GM12878 (cell line): ENCODE results near the gene ARHGEF10L. TPM values are rescaled to one million over a fixed set of nuclear protein-coding genes. Genes with fewer than 3 reads are reported as not detected.

ENCODE experiments used
- ATAC-seq: fragments of 200-7000 bp; cut with Tn5 transposase; 3 replicates; pipeline ENCODE4 v1.9.1; 2020; ENCODE audit warnings: mild to moderate bottlenecking, moderate library complexity
- BruUV-seq: library from RNA; stranded (reverse); fragments of 400-500 nt; replicated peaks from 2 replicates; lab custom pipeline; 2021; lab: Mats Ljungman, UMichigan
- CTCF ChIA-PET: fragments of 300-600 bp; sonication (Branson Sonifier 250); formaldehyde crosslinking; extraction: SDS; loops from one replicate; lab custom pipeline; 2021; ENCODE audit warnings: inconsistent platforms; lab: Yijun Ruan, JAX
- POLR2A ChIA-PET: fragments of 350-600 bp; formaldehyde crosslinking; extraction: SDS; loops from one replicate; lab custom pipeline; 2021; ENCODE audit warnings: inconsistent platforms; lab: Charles Lee
- RAD21 ChIA-PET: fragments of 300-600 bp; sonication (Branson Sonifier 250); formaldehyde crosslinking; loops from one replicate; lab custom pipeline; 2023; ENCODE audit warnings: antibody characterized with exemption; ENCODE audit not compliant: unreplicated experiment; lab: Charles Lee
- SMC1A ChIA-PET: fragments of 300-600 bp; sonication (Branson Sonifier 250); formaldehyde crosslinking; loops from one replicate; lab custom pipeline; 2023; ENCODE audit not compliant: unreplicated experiment, uncharacterized antibody; lab: Charles Lee
- DNase-seq: peaks from one replicate; pipeline ENCODE4 v3.0.0-alpha.2; 2011; ENCODE audit warnings: low read depth, low spot score
- FAIRE-seq: peaks from 3 replicates; lab custom pipeline; 2011; peaks lifted over from hg19 to GRCh38; lab: Jason Lieb, UNC
- H2AFZ ChIP-seq: 2 replicates; pipeline ENCODE4 v1.6.0; 2011; ENCODE audit warnings: low read depth, low read length, control low read depth; ENCODE audit not compliant: control insufficient read depth
- H3K27ac ChIP-seq: 2 replicates; pipeline ENCODE4 v1.5.1; 2011; ENCODE audit warnings: control low read depth; ENCODE audit not compliant: control insufficient read depth, insufficient read depth
- H3K27me3 ChIP-seq, 2 experiments: replicated peaks in 1 of 2; 2 replicates each; pipeline versions ENCODE4 v1.6.0 to v1.6.1; 2011; ENCODE audit warnings: low read length in 1 of 2; ENCODE audit not compliant: control insufficient read depth in 2 of 2, insufficient read depth in 2 of 2
- H3K36me3 ChIP-seq, 2 experiments: 2 replicates each; pipeline ENCODE4 v1.5.1; 2011; ENCODE audit warnings: low read length in 1 of 2; ENCODE audit not compliant: control insufficient read depth in 2 of 2, insufficient read depth in 2 of 2
- H3K4me1 ChIP-seq: 2 replicates; pipeline ENCODE4 v1.6.1; 2011; ENCODE audit warnings: mild to moderate bottlenecking, low read length, moderate library complexity, mixed read lengths; ENCODE audit not compliant: control insufficient read depth, insufficient read depth
- H3K4me2 ChIP-seq: 2 replicates; pipeline ENCODE4 v1.6.0; 2011; ENCODE audit warnings: control low read depth; ENCODE audit not compliant: control insufficient read depth, insufficient read depth
- H3K4me3 ChIP-seq: fragments of 200-600 bp; sonication (generic); 2 replicates; pipeline ENCODE4 v1.5.1; 2016
- H3K79me2 ChIP-seq: 2 replicates; pipeline ENCODE4 v1.6.0; 2011; ENCODE audit warnings: low read length; ENCODE audit not compliant: control insufficient read depth, insufficient read depth
- H3K9ac ChIP-seq: 2 replicates; pipeline ENCODE4 v1.8.0; 2011; ENCODE audit warnings: low read length, control low read depth, mixed read lengths; ENCODE audit not compliant: control insufficient read depth, insufficient read depth
- H3K9me3 ChIP-seq: replicated peaks from 3 replicates; pipeline ENCODE4 v1.5.1; 2011; ENCODE audit warnings: mild to moderate bottlenecking, low read length; ENCODE audit not compliant: control insufficient read depth, insufficient read depth
- H4K20me1 ChIP-seq: 2 replicates; pipeline ENCODE4 v1.6.0; 2011; ENCODE audit not compliant: control insufficient read depth, insufficient read depth
- LARP7 ChIP-seq: fragments of 450-650 bp; IDR thresholded peaks from 2 replicates; pipeline ENCODE4 v1.6.1; 2017; ENCODE audit warnings: mild to moderate bottlenecking
- MYB ChIP-seq: fragments of 150-350 bp; IDR thresholded peaks from 2 replicates; pipeline ENCODE4 v1.6.1; 2014; ENCODE audit warnings: mild to moderate bottlenecking, low read depth, low read length, borderline replicate concordance
- MYC ChIP-seq: IDR thresholded peaks from 2 replicates; pipeline ENCODE4 v1.6.1; 2011; ENCODE audit warnings: mild to moderate bottlenecking, low read length, moderate library complexity, inconsistent platforms; ENCODE audit not compliant: insufficient read depth, insufficient replicate concordance, insufficient read length, severe bottlenecking
- NR2F1 ChIP-seq: fragments of 450-650 bp; conservative IDR thresholded peaks from 2 replicates; pipeline ENCODE4 v1.6.1; 2017; ENCODE audit warnings: mild to moderate bottlenecking
- SMAD1 ChIP-seq: fragments of 450-650 bp; IDR thresholded peaks from 2 replicates; pipeline ENCODE4 v1.6.1; 2018; ENCODE audit warnings: mild to moderate bottlenecking, low read depth; ENCODE audit not compliant: partially characterized antibody
- SMC3 ChIP-seq: IDR thresholded peaks from 2 replicates; pipeline ENCODE4 v1.6.1; 2011; ENCODE audit warnings: low read length, improper control_type of control experiment, borderline replicate concordance
- STAT3 ChIP-seq: IDR thresholded peaks from 2 replicates; pipeline ENCODE4 v1.6.1; 2011; ENCODE audit warnings: low read depth, low read length, improper control_type of control experiment
- SUPT20H ChIP-seq: IDR thresholded peaks from 2 replicates; pipeline ENCODE4 v1.6.1; 2011; ENCODE audit warnings: low read depth, mild to moderate bottlenecking, low read length, moderate library complexity, borderline replicate concordance; ENCODE audit not compliant: control insufficient read depth
- TARDBP ChIP-seq: IDR thresholded peaks from 2 replicates; pipeline ENCODE4 v1.6.1; 2016; ENCODE audit warnings: borderline replicate concordance
- ZSCAN29 ChIP-seq: fragments of 450-650 bp; IDR thresholded peaks from 2 replicates; pipeline ENCODE4 v1.6.1; 2017; ENCODE audit warnings: mild to moderate bottlenecking, moderate library complexity
- WGBS: methylation state at CpG from one replicate; pipeline ENCODE4 v1.1.6; 2016; ENCODE audit warnings: low lambda C conversion rate; ENCODE audit not compliant: insufficient replicate concordance, insufficient coverage; ENCODE audit errors: missing lambda C conversion rate; 5-methylcytosine and 5-hydroxymethylcytosine counted together
- in situ Hi-C: fragments of 300-500 bp; cut with MboI; formaldehyde crosslinking; loops from 9 replicates; pipeline ENCODE4 v1.14.3; 2018; ENCODE audit warnings: mixed read lengths
- intact Hi-C: fragments of 100-400 bp; cut with micrococcal nuclease; formaldehyde crosslinking; loops from one replicate; pipeline ENCODE4 v1.14.2; 2022; ENCODE audit not compliant: unreplicated experiment
- polyA plus RNA-seq, 11 experiments: library from polyadenylated mRNA; depleted of rRNA in 4 of 11; unstranded in 6 of 11; stranded (reverse) in 5 of 11; fragments of >200 nt; fragmentation: Nextera tagmentation in 4 of 11; fragmentation: Illumina TruSeq in 1 of 11; extraction: Ambion mirVana in 4 of 11; extraction: Trizol in 1 of 11; gene quantifications; 1 replicate in 1 of 11; 2 replicates in 10 of 11; pipeline versions ENCODE4 v1.2.1 to v1.2.3, GENCODE V29; 2011 to 2016; ENCODE audit warnings: inconsistent platforms in 2 of 11, missing spikeins in 2 of 11, low read depth in 1 of 11
- total RNA-seq, 4 experiments: library from RNA; depleted of rRNA in 3 of 4; stranded (reverse); fragments of >200 nt in 3 of 4; fragmentation: Illumina TruSeq in 1 of 4; extraction: Trizol in 1 of 4; gene quantifications; 2 replicates each; pipeline versions ENCODE4 v1.2.1 to v1.2.3, GENCODE V29; 2013 to 2021
- TF ChIP-seq, protein P1 (sequence below): IDR thresholded peaks from 2 replicates; pipeline ENCODE4 v1.6.1; 2012; ENCODE audit warnings: low read depth, low read length, improper control_type of control experiment
- TF ChIP-seq, protein P2 (sequence below): fragments of 450-650 bp; IDR thresholded peaks from 2 replicates; pipeline ENCODE4 v1.6.1; 2014; ENCODE audit warnings: mild to moderate bottlenecking

The ARHGEF10L gene
- total and polyA plus RNA-seq, 10 of the 15 experiments (the other 5 are each of a cell fraction or from before 2014, with no cell fraction given) = 0.05 to 0.94 (median 0.28) TPM; not detected in 2

DNA sequence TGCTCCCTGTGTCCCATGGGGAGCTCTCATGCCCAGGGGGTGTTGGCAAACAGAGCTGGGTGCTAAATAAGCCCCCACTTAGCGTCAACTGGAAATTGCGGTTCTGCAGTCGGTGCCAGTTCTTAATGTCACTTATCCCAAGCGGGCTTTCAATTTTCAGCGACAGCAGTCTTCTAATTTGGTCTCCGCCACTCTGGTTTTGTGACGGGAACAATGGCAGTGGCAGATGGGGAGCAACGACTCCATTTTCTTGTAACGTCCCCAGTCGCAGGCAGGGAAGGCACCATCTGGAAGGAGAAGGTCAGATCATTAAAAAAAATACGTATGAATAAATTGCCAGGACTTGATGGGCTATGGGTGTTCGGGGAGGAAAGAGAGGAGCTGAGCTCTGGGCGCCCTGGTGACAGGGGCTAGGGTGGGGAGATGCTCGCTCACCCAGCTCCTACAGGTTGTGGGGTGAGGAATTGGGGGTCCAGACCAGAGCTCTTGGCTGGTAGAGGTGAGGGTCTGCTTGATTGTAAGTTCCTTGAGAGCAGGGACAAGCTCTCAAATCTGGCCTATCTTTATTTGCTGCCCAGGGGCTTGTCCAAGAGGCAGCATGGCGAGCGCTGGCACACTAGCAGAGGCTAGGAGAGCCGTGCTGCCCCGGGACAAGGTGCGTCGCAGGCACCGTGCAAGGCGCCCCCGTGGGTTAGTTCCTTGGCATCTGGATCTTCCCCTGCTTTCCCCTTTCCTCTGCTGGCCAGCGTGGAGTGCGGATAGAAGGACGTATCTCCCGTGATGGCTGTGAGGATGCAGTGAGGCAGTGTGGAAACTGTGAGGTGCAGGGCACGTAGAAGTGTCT is 105.8 kb downstream of the ARHGEF10L start:
- H3K4me3 ChIP-seq = no peak overlapping the region
- no peak overlapping the region for H3K27ac ChIP-seq
- H3K4me2 ChIP-seq = no peak overlapping the region
- no peak for FAIRE-seq
- ChIA-PET CTCF (no interaction called here), POLR2A (no interaction called here), RAD21 (no interaction called here), SMC1A (no interaction called here)
- DNase-seq = no peak
- in situ Hi-C loops = no loop called here
- no peaks in the 10 kb centered on the region; a peak in 2 of 4 replicates for H3K27me3 ChIP-seq
- no peak overlapping the region for H3K9ac ChIP-seq
- BruUV-seq = no TSS peak
- WGBS = 40% methylated on average over 28 of the region's 28 CpGs
- ATAC-seq = no peak
- no peak overlapping the region for H2AFZ ChIP-seq
- H3K9me3 ChIP-seq = no peaks in the 10 kb centered on the region
- intact Hi-C loops = no loop called here
- no peaks in the 10 kb centered on the region for H3K36me3 ChIP-seq
- H4K20me1 ChIP-seq = no peaks in the 10 kb centered on the region
- no peak for TF ChIP-seq SMC3
- no peak for TF ChIP-seq SUPT20H
- TF ChIP-seq SMAD1 = no peak
- TF ChIP-seq, protein P1, sequence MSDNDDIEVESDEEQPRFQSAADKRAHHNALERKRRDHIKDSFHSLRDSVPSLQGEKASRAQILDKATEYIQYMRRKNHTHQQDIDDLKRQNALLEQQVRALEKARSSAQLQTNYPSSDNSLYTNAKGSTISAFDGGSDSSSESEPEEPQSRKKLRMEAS = no peak
- TF ChIP-seq TARDBP = no peak
- no peak for TF ChIP-seq ZSCAN29
- no peak for TF ChIP-seq STAT3
- TF ChIP-seq, protein P2, sequence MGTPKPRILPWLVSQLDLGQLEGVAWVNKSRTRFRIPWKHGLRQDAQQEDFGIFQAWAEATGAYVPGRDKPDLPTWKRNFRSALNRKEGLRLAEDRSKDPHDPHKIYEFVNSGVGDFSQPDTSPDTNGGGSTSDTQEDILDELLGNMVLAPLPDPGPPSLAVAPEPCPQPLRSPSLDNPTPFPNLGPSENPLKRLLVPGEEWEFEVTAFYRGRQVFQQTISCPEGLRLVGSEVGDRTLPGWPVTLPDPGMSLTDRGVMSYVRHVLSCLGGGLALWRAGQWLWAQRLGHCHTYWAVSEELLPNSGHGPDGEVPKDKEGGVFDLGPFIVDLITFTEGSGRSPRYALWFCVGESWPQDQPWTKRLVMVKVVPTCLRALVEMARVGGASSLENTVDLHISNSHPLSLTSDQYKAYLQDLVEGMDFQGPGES = no peak
- TF ChIP-seq LARP7 = no peak
- TF ChIP-seq MYB = no peak
- no peak for TF ChIP-seq NR2F1
- no peak for TF ChIP-seq MYC
- no peaks in the 10 kb centered on the region for H3K4me1 ChIP-seq
- no peaks in the 10 kb centered on the region for H3K79me2 ChIP-seq
